ENCODE measurements around the gene ADI1.

The ADI1 gene

DNA sequence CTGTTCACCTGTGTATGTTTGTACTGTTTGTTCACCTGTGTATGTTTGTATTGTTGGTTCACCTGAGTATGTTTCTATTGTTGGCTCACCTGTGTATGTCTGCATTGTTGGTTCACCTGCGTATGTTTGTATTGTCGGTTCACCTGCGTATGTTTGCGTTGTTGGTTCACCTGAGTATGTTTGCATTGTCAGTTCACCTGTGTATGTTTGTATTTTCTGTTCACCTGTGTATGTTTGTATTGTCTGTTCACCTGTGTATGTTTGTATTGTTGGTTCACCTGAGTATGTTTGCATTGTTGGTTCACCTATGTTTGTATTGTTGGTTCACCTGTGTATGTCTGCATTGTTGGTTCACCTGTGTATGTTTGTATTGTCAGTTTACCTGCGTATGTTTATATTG, 14.6 kb downstream of the ADI1 start:
- no peak for TF ChIP-seq EZH2 (optimal IDR thresholded peaks at IDR 0.05; ENCODE audit: low read depth, low read length)
- no peak for TF ChIP-seq CTCF (IDR thresholded peaks at IDR 0.05; ENCODE audit: low read length)
- no peak for TF ChIP-seq EZH2phosphoT487 (IDR thresholded peaks at IDR 0.05; ENCODE audit: low read length)
- peaks cover 50% of the 10 kb centered on the region for H3K79me2 ChIP-seq (ENCODE audit: low read length)
- no peak for DNase-seq

GRCh38 chr2:3503483-3503882, 15.8 kb downstream of the ADI1 start:
- Histone ChIP-seq H3K27me3 (replicated peaks; ENCODE audit: insufficient read depth, low read length) (no peaks in the 10 kb centered on the region), H3K79me2 (ENCODE audit: low read length) (peaks cover 46% of the 10 kb centered on the region), H4K20me1 (ENCODE audit: insufficient read depth, low read length) (no peaks in the 10 kb centered on the region), H3F3A (ENCODE audit: insufficient read depth, low read length) (no peaks in the 10 kb centered on the region), H3K4me3 (ENCODE audit: low read length) (no peak overlapping the region), H3K9ac (ENCODE audit: low read length) (no peak overlapping the region), H2AFZ (ENCODE audit: low read length) (no peak overlapping the region), H3K9me2 (replicated peaks; ENCODE audit: insufficient read depth, low read length) (no peaks in the 10 kb centered on the region), H3K27ac (ENCODE audit: low read length) (no peak overlapping the region), H3K4me1 (ENCODE audit: low read length) (no peaks in the 10 kb centered on the region), H3K9me3 (replicated peaks; ENCODE audit: insufficient read depth, low read length) (no peaks in the 10 kb centered on the region), H3K4me2 (ENCODE audit: low read depth, low read length) (no peak overlapping the region), H3K36me3 (replicated peaks; ENCODE audit: insufficient read depth, low read length) (peaks cover 8% of the 10 kb centered on the region; the same call in 1 of the 2 replicates)
- no peak for DNase-seq
- TF ChIP-seq EZH2phosphoT487 (IDR thresholded peaks at IDR 0.05; ENCODE audit: low read length): no peak
- TF ChIP-seq CTCF (IDR thresholded peaks at IDR 0.05; ENCODE audit: low read length): no peak
- no peak for TF ChIP-seq EZH2 (optimal IDR thresholded peaks at IDR 0.05; ENCODE audit: low read depth, low read length)

More for the DNA sequence above, 14.6 kb downstream of the ADI1 start:
- H3K9ac ChIP-seq (ENCODE audit: low read length): no peak overlapping the region
- no peak overlapping the region for H3K27ac ChIP-seq (ENCODE audit: low read length)
- H3K27me3 ChIP-seq (replicated peaks; ENCODE audit: insufficient read depth, low read length): no peaks in the 10 kb centered on the region
- no peaks in the 10 kb centered on the region for H3K9me2 ChIP-seq (replicated peaks; ENCODE audit: insufficient read depth, low read length)
- H3K36me3 ChIP-seq (replicated peaks; ENCODE audit: insufficient read depth, low read length): peaks cover 8% of the 10 kb centered on the region; the same call in 1 of the 2 replicates
- H3K9me3 ChIP-seq (replicated peaks; ENCODE audit: insufficient read depth, low read length): no peaks in the 10 kb centered on the region
- H3F3A ChIP-seq (ENCODE audit: insufficient read depth, low read length): no peaks in the 10 kb centered on the region
- no peak overlapping the region for H3K4me3 ChIP-seq (ENCODE audit: low read length)
- no peak overlapping the region for H2AFZ ChIP-seq (ENCODE audit: low read length)
- H3K4me1 ChIP-seq (ENCODE audit: low read length): no peaks in the 10 kb centered on the region
- no peaks in the 10 kb centered on the region for H4K20me1 ChIP-seq (ENCODE audit: insufficient read depth, low read length)
- no peak overlapping the region for H3K4me2 ChIP-seq (ENCODE audit: low read depth, low read length)

DNA sequence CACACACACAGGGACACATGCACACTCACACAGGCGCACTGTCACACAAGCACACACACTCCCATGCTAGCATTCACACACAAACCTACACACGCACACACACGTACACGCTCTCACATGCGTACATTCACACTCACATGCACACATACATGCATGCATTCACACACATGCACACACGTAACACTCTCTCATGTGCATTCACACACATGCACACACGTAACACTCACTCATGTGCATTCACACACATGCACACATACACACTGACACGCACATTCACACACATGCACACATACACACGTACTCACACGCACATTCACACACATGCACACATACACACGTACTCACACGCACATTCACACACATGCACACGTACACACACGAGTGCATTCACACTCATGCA, 16.3 kb downstream of the ADI1 start:
- Histone ChIP-seq H3K79me2 (ENCODE audit: low read length) (peaks cover 46% of the 10 kb centered on the region), H3K9me2 (replicated peaks; ENCODE audit: insufficient read depth, low read length) (no peaks in the 10 kb centered on the region), H3K9ac (ENCODE audit: low read length) (no peak overlapping the region), H3K4me2 (ENCODE audit: low read depth, low read length) (no peak overlapping the region), H3K9me3 (replicated peaks; ENCODE audit: insufficient read depth, low read length) (no peaks in the 10 kb centered on the region), H2AFZ (ENCODE audit: low read length) (no peak overlapping the region), H3F3A (ENCODE audit: insufficient read depth, low read length) (no peaks in the 10 kb centered on the region), H3K27me3 (replicated peaks; ENCODE audit: insufficient read depth, low read length) (no peaks in the 10 kb centered on the region), H4K20me1 (ENCODE audit: insufficient read depth, low read length) (no peaks in the 10 kb centered on the region), H3K4me1 (ENCODE audit: low read length) (no peaks in the 10 kb centered on the region), H3K4me3 (ENCODE audit: low read length) (no peak overlapping the region), H3K27ac (ENCODE audit: low read length) (no peak overlapping the region), H3K36me3 (replicated peaks; ENCODE audit: insufficient read depth, low read length) (peaks cover 8% of the 10 kb centered on the region; the same call in 1 of the 2 replicates)
- TF ChIP-seq EZH2 (optimal IDR thresholded peaks at IDR 0.05; ENCODE audit: low read depth, low read length): no peak
- no peak for TF ChIP-seq CTCF (IDR thresholded peaks at IDR 0.05; ENCODE audit: low read length)
- no peak for TF ChIP-seq EZH2phosphoT487 (IDR thresholded peaks at IDR 0.05; ENCODE audit: low read length)
- DNase-seq: no peak

Data from MM.1S (cell line).